Pancreas (tissue), 10 donors: ENCODE results near the gene EMSY. TPM values are rescaled to one million over a fixed set of nuclear protein-coding genes. Genes with fewer than 3 reads are reported as not detected.
"Not testable (repeated sequence)": the region's sequence is repeated elsewhere in the genome, so short reads cannot be mapped to it uniquely, and the experiment has no call there.

Source experiments
- ATAC-seq, 4 donors: fragments of 200-7000 bp; cut with Tn5 transposase; one replicate each; pipeline versions ENCODE4 v1.8.0 to v1.9.1; 2020; ENCODE audit warnings: mild to moderate bottlenecking in 4 of 4, moderate library complexity in 4 of 4
- DNase-seq, 6 donors: peaks; one replicate each; pipeline ENCODE4 v3.0.0-alpha.2; 2020
- FAIRE-seq: peaks from 2 replicates; lab custom pipeline; 2012; peaks lifted over from hg19 to GRCh38; lab: Jason Lieb, UNC
- H3K27ac ChIP-seq, 4 donors: fragments of 200-600 bp; sonication (generic); 1 replicate in 3 of 4; 2 replicates in 1 of 4; pipeline versions ENCODE4 v1.5.0 to v1.8.0; 2020
- H3K27me3 ChIP-seq, 4 donors: fragments of 200-600 bp; one replicate each; pipeline ENCODE4 v1.8.0; 2021
- H3K36me3 ChIP-seq, 3 donors: fragments of 200-600 bp; sonication (generic) in 1 of 3; one replicate each; pipeline versions ENCODE4 v1.5.0 to v1.8.0; 2020 to 2021
- H3K4me1 ChIP-seq, 3 donors: fragments of 200-600 bp; one replicate each; pipeline ENCODE4 v1.8.0; 2021
- H3K4me3 ChIP-seq, 4 donors: fragments of 200-600 bp; sonication (generic) in 2 of 4; one replicate each; pipeline versions ENCODE4 v1.5.0 to v1.8.0; 2020 to 2021
- H3K9me3 ChIP-seq, 4 donors: fragments of 200-600 bp; one replicate each; pipeline ENCODE4 v1.8.0; 2021
- CTCF ChIP-seq, 4 donors: fragments of 200-600 bp; sonication (generic) in 3 of 4; IDR thresholded peaks; one replicate each; pipeline versions ENCODE4 v1.5.0 to v1.8.0; 2021; ENCODE audit warnings: antibody characterized with exemption in 4 of 4
- WGBS, 2 donors: extraction: QIAGEN DNeasy Blood & Tissue Kit; methylation state at CpG; one replicate each; pipeline ENCODE4 v1.1.7; 2013; 5-methylcytosine and 5-hydroxymethylcytosine counted together
- intact Hi-C, 3 donors: fragments of 100-400 bp; cut with DNase I; formaldehyde crosslinking; loops; one replicate each; pipeline versions ENCODE4 v1.11.1 to v1.14.2; 2022
- polyA plus RNA-seq, 2 donors: library from polyadenylated mRNA; stranded (reverse); fragments of 200-250 nt; gene quantifications; one replicate each; pipeline ENCODE4 v1.2.3, GENCODE V29; 2013
- total RNA-seq, 6 donors: library from RNA; stranded (reverse); fragmentation: NEBNext Ultra II Directional in 4 of 6; extraction: Animal tissue kit (Norgen Biotek cat#: 25700) in 4 of 6; gene quantifications; one replicate each; pipeline versions ENCODE4 v1.2.1 to v1.2.4, GENCODE V29; 2021 to 2023
- donor health status: healthy with polysubstance abuse.
- donor health status: DM: no; HTN: no; CAD: no; lungs with moderate emphysema.
- donor health status: DM: no; HTN: no; CAD: no.
- donor health status: control.
- donor health status: control.
- donor health status: Bipolar disorder and iron deficiency.
- donor health status: DM: yes; HTN: yes; CAD: no.
- donor health status: DM: no; HTN: no; CAD: no.
- donor health status: DM: no; HTN: no; CAD: no.
- donor health status: DM: yes; HTN: yes; CAD: no.

The EMSY gene
- total and polyA plus RNA-seq, 8 donors, result 4.6 to 14.0 (median 7.0) TPM

GRCh38 chr11:76592961-76593360 lies 148.1 kb downstream of the EMSY start:
- Histone ChIP-seq H3K4me1 (no peaks in the 10 kb centered on the region), H3K9me3 (no peaks in the 10 kb centered on the region), H3K36me3 (no peaks in the 10 kb centered on the region), H3K27ac (no peak overlapping the region), H3K4me3 (no peak overlapping the region), H3K27me3 (no peaks in the 10 kb centered on the region)
- TF ChIP-seq CTCF (IDR thresholded peaks at IDR 0.05), result no peak
- intact Hi-C loops, result no loop called here
- no peak for FAIRE-seq
- no peak for ATAC-seq
- DNase-seq, result no peak
- 77 to 80% methylated on average over 3 of the region's 3 CpGs for WGBS, 2 donors

- H3K9me3 ChIP-seq, ATAC-seq, H3K4me1 ChIP-seq, H3K4me3 ChIP-seq, H3K27me3 ChIP-seq, H3K27ac ChIP-seq, FAIRE-seq, intact Hi-C loops, H3K36me3 ChIP-seq, DNase-seq: not testable (repeated sequence)
- WGBS, 2 donors, result 87 to 94% methylated on average over 4 of the region's 4 CpGs
Measured at GRCh38 chr11:76595091-76595490, 150.3 kb downstream of the EMSY start.

DNA sequence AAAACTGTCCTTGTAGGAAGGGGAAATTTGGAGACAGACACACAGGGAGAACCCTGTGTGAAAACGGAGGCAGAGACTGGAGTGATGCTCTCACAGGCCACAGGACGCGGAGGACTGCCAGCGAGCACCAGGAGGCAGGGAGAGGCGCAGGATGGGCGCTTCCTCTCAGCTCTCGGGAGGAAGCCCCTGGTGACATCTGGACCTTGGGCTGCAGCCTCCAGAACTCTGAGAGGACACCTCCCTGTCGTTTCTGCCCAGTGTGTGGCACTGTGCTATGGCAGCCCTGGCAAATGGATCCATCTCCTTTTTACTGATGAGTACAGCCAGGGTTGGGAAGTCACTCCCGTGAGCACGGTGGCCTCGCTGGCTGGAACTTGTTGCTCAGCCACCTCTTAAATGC lies 151.8 kb downstream of the EMSY start:
- ATAC-seq, result no peak
- Histone ChIP-seq H3K27me3 (no peaks in the 10 kb centered on the region), H3K4me1 (no peaks in the 10 kb centered on the region), H3K4me3 (no peak overlapping the region), H3K36me3 (no peaks in the 10 kb centered on the region), H3K9me3 (no peaks in the 10 kb centered on the region), H3K27ac (no peak overlapping the region)
- no peak for TF ChIP-seq CTCF (IDR thresholded peaks at IDR 0.05)
- intact Hi-C loops, result no loop called here
- no peak for DNase-seq
- WGBS, 2 donors, result 76 to 77% methylated on average over 11 of the region's 11 CpGs
- no peak for FAIRE-seq

- Histone ChIP-seq H3K4me1 (no peaks in the 10 kb centered on the region), H3K9me3 (no peaks in the 10 kb centered on the region), H3K4me3 (no peak overlapping the region), H3K36me3 (no peaks in the 10 kb centered on the region), H3K27me3 (no peaks in the 10 kb centered on the region), H3K27ac (no peak overlapping the region)
- FAIRE-seq (no peak), ATAC-seq (no peak), DNase-seq (no peak)
- TF ChIP-seq CTCF (IDR thresholded peaks at IDR 0.05), result no peak
- WGBS, 2 donors, result 63 to 75% methylated on average over 12 of the region's 12 CpGs
- intact Hi-C loops, result no loop called here
Measured at GRCh38 chr11:76597533-76598425, 153.0 kb downstream of the EMSY start.

- H3K4me1 ChIP-seq, result no peaks in the 10 kb centered on the region
- DNase-seq (peak in 1 of 6 donors; percentile 64), FAIRE-seq (no peak), ATAC-seq (peak in 3 of 4 donors; percentile 59 to 87 (median 78))
- H3K27ac ChIP-seq, result no peak overlapping the region
- TF ChIP-seq CTCF (IDR thresholded peaks at IDR 0.05), result peak in 1 of 4 donors; percentile 24
- H3K9me3 ChIP-seq, result no peaks in the 10 kb centered on the region
- WGBS, 2 donors, result 28 to 44% methylated on average over 6 of the region's 6 CpGs
- H3K36me3 ChIP-seq, result no peaks in the 10 kb centered on the region
- intact Hi-C loops, result no loop called here
- H3K4me3 ChIP-seq, result no peak overlapping the region
- no peaks in the 10 kb centered on the region for H3K27me3 ChIP-seq
Measured at GRCh38 chr11:76598426-76598839, 153.6 kb downstream of the EMSY start.
